Smooth muscle cell of the brain vasculature (primary cell): ENCODE measurements around the gene BMP8B.
"Not testable (repeated sequence)": the region's sequence is repeated elsewhere in the genome, so short reads cannot be mapped to it uniquely, and the experiment has no call there.

Source experiments
- DNase-seq: peaks from one replicate; pipeline ENCODE4 v3.0.0-alpha.2; 2012; ENCODE audit warnings: low read depth, low spot score

BMP8B gene, protein sequence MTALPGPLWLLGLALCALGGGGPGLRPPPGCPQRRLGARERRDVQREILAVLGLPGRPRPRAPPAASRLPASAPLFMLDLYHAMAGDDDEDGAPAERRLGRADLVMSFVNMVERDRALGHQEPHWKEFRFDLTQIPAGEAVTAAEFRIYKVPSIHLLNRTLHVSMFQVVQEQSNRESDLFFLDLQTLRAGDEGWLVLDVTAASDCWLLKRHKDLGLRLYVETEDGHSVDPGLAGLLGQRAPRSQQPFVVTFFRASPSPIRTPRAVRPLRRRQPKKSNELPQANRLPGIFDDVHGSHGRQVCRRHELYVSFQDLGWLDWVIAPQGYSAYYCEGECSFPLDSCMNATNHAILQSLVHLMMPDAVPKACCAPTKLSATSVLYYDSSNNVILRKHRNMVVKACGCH

DNA sequence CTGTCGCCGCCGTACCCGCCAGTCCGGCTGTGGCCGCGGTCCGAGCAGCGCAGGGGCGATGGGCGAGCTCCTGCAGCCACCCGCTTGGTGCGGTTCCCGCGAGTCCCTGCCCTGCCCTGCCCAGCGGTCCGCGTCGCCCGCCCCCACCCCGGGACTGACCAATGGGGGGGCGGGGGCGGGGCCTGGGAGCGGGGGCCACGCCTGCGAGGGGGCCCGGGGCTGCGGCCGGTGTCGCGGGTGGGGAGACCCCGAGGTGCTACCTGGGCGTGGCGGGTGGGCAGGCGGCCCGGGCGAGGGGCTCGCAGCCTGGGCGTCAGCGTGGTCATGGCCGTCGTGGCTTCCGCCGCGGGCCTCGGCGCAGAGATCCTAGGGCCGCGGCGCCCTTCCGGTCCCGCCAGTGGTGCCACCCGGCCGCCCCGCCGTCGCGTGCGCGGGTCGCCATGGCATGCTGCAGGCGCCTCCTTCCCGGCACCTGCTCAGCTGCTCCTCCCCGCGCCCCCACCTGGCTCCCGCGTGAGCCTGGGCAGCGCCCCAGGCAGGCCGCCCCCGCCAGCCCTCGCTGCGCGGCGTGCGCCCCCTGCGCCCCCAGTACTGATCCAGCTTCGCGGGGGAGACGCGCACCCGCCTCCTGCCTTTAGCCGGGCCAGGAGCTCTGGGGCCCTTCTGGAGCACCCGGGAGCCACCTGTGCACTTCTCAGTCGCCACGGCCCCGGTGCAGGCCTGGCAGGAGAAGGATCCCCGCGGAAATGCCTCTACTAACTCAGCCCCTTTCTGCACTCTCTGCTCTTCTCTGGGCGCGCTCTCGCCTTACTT is at the start of gene BMP8B:
Gene BMP8B, minus strand, starts transcription at position 108 of the 813 bp plus-strand sequence. CDS start 380 bp downstream, outside the sequence.
- no peak for DNase-seq

DNA sequence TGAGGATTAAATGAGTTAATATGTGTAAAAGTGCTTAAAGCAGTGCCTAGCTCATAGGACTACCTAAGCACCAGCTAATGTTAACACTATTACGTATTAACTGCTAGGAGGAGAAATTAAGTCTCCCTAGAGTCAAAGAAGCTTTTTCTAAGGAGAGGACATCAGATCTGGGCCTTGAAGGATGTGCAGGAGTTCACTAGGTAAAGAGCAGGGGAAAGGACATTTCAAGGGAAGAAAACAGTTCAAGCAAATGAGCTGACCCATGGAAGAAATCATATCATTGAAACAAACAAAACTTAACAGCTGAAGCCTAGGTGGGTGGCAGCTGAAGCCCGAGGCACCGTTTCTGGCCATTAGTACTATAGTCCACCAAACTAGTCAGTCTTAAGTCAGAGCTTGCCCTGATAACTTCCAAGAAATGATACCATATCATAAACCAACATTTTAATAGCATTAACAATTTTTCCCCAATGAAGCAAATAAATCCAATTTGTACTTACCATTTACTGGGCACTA is 48.0 kb upstream of the BMP8B start:
- no peak for DNase-seq

DNA sequence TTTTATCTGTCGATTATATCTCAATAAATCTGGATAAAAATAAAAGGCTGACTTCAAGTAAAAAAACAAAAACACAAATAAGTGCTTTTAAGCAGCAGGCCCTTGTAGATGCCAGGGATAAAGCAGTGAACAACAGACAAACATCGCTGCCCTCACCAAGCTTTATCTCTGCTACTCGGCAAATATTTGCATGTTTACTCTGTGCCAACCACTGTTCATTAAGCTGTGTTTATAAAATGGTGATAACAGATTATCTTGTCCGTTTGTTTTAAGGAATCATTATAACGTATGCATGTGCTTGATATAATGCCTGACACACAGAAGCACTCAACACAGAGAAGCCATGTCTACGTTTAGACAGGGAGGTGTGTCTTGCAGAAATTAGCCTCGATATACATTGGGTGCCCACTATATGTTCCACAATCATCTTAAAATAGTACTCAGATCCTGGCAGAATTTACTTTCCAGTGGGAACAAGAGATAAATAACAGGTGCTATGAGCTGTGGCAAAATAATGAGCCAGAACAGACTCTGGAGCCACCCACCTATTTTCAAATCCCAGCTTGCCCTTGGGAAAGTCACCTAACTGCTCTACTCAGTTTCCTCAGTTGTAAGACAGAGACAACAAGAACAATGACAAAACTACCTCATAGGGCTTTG is 47.4 kb upstream of the BMP8B start:
- no peak for DNase-seq

DNA sequence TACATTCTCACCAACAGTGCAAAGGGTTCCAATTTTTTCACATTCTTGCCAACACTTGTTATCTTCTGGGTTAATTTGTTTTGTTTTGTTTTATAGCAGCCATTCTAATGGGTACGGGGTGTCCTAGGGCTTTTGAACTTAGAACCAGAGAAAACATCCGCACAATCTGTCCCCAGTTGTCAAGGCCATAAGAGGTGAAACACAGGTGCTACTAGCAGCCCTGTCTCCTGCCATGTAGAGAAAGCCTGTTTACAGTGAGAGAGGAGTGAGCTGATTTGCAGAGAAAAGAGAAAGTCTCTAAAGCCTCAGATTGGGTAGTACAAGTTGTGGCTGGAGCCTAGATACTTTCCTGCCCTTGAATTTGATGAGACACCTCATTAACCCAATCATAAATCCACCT is 46.4 kb upstream of the BMP8B start:
- DNase-seq, result no peak

DNA sequence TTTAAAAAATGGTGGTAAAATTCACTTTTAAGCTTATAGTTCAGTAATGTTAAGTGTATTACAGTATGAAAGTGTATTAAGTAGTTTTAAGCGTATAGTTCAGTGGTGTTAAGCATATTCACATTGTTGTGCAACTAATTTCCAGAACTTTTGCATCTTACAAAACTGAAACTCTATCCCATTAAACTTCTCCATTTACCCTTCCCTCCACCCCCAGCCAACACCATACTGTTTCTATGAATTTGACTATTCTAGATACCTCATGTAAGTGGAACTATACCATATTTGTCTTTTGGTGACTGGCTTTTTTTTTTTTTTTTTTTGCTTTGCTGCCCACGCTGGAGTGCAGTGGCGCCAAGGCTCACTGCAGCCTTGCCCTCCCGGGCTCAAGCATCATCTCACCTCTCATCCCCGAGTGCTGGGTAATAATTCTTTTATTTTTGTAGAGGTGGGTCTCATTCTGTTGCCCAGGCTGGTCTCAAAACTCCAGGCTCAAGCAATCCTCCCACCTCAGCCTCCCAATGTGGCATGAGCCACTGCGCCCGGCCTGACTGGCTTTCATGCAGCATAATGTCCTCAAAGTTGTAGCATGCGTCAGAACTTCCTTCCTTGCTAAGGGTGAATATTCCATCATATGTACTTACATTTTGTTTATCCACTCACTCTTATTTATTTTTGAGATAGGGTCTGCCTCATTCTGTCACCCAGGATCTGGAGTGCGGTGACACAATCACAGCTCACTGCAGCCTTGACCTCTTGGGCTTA is 45.1 kb upstream of the BMP8B start:
- no peak for DNase-seq

DNA sequence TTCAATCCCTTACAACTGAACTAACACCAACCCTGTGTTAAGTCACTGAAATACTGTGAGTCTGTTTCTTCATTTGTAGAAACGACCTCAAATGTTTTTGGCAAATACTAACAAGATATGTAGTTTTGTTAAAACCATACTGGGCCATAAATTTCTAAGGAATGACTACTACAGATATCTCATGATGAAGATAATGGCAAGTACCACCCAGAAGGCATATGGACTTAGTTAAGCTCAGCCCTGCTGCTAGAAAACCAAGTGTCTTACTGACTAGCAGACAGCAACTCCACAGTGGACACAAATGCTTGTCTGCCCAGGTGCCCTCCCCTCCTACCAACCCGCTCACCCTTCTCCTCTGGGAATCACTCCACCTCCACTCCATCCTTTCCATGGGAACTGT is 44.5 kb upstream of the BMP8B start:
- DNase-seq, result no peak

DNA sequence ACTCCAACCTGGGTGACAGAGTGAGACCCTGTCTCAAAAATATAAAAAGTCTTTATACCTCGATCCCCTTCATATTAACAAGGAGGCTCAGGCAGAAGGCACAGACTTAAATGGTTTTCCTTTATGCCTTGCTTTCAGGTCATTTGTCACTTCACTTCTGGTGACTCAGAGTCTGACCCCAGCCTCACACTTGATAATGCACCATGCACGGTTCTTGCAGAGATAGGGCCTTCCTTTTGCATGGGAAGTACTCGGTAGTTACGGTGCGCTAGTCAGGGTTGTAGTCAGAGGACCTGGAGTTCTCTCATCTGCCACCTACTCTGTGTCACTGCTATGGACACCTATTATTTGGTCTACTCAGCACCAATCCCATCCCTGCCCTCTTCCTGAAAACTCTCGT is 43.6 kb upstream of the BMP8B start:
- no peak for DNase-seq

DNA sequence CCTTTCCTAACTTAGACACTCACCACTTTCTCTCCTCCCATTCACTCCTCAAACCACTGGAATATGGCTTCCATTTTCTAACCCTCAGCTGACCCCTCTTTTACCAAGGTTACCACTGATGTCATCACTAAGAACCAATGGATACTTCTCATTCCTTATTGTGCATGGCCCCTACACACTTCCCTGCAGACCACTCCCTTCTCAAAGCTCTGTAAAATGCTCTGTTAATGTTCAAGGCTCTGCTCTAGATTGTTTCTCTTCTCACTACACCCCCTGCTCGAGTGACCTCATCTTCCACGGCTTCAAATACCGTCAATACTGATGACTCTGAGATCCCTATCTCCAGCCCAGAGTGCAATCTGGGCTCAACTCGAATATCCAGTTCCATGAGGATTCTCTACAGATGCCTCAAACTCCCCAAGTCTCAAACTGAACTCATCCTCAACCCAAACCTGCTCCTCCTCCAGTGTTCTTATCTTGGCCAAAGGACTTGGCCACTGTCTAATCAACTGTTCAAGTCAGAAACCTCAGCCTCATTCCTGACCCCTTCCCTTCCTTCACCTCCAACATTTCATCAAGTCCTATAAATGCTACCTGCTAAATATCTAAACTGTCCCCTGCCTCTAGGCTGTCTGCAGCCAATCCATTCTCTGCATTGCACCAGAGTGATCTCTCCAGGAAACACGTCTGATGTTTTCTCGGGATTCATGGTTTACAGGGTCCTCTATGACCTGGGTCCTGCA is 41.3 kb upstream of the BMP8B start:
- no peak for DNase-seq

DNA sequence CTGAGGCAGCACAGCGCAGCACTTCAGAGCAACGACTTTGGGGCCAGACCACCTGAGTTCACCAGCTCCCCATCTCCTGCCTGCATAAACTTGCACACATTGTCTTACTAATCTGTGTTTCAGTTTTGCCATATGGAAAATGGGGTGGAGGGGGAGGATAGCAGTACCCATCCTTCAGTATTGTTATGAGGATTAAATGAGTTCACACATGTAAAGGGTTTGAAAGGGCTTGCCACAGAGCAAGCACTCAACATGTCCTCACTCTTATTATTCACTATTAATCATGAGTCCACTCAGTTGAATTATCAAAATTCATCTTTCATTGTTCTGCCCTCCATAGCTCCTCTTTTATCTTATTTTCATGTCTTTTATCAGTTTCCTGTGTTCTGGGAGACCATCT is 40.1 kb upstream of the BMP8B start:
- no peak for DNase-seq

DNA sequence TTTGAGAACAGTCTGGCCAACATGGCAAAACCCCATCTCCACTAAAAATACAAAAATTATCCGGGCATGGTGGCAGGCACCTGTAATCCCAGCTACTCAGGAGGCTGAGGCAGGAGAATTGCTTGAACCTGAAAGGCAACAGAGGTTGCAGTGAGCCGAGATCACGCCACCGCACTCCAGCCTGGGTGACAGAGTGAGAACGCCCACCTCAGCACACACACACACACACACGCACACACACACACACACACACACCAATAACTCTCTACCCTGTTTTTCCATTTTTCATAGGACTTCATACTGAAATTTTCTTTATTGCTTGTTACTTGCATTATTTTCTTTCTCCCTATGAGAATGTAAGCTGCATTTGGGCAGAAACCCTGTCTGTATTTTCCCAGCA is 39.6 kb upstream of the BMP8B start:
- DNase-seq, result not testable (repeated sequence)

DNA sequence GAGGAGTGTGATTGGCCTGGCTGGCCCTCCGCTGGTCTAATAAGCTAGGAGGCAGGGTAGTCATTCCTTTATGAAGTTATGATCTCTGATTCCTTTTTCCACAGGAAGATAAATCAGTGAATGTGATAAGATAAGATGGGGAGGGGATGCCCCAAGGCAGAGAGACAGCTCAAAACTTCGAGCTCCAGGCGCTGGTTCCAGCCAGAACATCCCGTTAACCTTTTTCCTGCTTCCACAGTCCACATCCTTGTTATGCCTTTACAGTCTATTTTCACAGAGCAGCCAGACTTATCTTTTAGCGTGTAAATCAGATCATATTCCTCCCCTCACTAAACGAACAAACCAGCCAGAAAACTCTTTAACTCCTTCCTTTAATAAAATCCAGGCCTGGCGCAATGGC is 38.5 kb upstream of the BMP8B start:
- no peak for DNase-seq

DNA sequence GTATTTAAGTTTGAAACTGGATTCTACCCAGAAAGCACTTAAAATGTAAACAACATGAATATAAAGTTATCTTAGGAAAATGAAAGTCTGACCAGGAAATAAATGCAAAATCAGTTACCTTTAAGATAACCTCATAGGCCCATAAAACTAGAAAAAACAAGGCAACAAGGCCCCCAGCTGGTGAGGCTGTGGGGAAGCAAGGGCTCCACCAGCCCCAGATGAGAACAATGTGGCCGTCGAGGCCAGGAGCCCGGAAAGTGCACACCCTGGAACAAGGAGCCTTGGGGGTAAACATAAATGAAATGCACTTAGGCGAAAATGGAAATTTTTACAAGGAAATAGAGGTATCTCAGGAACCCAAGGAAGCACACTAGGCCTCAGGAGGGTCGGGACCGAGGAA is 37.9 kb upstream of the BMP8B start:
- no peak for DNase-seq

DNA sequence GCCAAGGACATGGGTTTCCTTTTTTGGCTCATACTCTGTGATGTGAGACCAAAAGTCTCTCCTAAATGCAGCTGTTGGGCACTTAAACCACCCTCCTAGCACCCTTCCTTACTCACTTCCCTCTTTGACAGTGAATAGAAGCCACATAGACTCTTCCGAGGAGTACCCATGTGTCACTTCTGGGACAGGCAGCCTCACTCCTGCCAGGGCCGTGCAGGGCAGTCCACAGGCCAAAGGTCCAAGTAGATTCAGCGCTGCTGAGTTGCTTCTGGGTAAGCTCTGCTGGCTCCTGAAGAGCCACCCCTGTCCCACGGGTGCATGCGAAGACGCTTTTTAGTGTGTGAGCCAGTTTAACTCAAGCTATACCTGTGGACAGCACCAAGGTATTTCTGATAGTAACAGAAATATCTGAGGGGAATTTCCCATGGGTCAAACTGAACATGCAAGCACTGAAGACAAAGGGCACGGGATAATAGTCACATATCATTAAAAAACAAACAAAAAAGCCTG is 36.8 kb upstream of the BMP8B start:
- no peak for DNase-seq

DNA sequence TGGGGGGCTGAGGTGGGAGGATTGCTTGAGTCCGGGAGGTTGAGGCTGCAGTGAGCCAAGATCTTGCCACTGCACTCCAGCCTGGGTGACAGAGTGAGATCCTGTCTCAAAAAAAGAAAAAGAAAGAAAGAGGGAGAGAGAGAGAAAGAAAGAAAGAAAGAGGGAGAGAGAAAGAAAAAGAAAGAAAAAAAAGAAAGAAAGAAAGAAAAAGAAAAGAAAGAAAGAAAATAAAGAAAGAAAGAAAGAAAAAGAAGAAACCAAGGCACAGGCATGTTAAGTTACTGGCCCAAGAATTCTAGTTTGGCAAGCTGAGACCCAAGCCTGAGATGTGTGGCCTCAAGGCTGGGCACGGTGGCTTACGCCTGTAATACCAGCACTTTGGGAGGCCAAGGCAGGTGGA is 34.8 kb upstream of the BMP8B start:
- DNase-seq, result not testable (repeated sequence)

DNA sequence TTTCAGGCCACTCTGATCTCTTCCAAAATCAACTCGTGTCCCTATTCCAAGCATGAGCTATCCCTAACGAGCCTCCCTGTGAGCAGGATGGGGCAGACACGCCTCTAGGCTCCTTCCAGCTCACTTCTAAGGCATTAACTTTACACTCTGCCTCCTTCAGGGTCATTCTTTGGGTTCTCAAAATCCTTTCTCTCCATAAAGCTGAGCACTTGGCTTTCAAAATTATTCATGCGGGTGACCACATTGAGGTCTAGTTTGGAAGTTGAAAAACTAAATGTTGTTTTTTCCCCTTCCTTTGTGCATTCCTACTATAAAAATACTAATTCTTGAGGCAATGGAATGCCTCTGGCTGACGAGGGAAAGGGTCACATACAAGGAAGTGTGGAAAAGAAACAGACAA is 33.5 kb upstream of the BMP8B start:
- DNase-seq, result no peak

DNA sequence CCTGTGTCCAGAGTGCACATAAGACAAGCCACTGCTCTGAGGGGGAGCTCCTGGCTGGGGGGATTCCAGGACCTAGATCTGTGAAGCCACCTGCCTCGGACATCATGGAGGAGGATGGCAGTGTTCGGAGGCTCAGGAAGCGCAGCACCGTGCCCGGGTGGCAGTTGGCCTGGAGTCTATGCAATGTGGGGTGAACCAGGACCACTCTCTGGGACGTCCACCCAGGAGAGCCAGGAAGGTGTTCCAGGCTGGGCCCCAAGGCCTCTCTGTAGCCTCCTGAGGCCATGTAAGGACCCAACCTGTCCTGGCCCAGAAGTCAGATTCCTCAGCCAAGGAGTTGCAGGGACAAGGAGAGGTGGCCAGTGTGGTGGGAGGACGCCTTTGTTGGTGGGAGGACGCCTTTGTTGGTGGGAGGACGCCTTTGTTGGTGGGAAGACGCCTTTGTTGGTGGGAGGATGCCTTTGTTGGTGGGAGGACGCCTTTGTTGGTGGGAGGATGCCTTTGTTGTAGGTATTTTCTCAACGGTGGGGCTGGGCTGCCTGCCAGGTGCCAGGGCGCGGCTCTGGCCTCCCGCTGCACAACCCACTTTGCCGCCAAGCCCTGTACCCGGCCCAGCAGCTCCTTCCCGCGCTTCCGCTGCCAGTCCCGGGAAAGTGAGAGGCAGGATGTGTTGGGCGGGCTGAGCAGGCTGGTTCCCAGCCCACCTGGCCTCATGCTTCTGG is 30.6 kb upstream of the BMP8B start:
- DNase-seq, result no peak

DNA sequence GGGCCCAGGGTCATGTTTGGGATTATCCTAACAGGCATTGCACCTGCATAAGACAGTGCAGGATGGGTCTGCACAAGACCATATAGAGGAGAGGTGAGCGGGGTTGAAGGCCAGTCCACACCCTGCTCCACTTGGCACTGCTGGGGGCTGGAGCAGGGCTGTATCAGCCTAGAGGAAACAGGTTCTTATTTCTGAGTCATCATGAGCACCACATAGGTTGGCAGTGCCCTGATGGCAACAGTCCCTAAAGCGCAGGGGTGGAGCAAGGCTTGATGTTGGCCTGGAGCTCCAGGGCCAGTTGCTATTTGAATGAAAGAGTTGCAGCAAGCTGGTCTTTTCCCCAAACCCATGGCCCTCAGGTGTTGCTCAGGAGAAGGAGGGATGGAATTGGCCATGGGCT is 29.8 kb upstream of the BMP8B start:
- DNase-seq, result no peak

DNA sequence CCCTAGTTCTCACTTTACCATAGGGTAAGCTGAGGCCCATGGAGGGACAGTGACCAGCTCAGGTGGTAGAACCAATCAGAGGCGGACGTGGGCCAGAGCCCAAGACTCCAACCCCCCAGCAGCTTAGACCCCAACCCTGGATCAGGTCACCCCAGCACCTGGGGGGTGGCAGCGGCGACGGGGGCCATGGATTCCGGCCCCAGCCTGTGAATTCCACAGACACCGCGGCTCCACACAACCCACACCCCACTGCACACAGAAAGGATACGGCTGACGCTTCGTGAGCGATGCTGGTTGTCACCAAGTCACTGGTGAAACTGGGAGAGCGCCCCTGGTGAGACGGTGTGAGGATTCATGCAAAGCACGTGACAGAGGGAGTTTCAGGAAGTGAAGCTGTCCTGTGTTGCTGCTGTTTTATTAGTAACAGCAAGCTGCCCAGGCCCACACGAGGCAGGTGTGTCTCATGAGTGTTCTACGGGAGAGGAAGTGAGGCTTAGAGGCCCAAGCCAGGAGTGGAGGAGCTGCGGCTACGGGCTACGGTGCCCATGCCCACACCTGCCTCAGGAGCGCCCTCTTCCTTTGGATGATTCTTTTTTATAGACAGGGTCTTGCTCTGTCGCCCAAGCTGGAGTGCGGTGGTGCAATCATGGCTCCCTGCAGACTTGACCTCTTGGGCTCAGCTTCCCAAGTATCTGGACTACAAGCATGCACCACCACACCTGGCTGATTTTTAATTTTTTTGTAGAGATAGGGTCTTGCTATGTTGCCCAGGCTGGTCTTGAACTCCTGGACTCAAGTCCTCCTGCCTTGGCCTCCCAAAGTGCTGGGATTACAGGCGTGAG is 28.6 kb upstream of the BMP8B start:
- not testable (repeated sequence) for DNase-seq
